Measurements from ENCODE around the gene YY1. TPM values are rescaled to one million over a fixed set of nuclear protein-coding genes. Genes with fewer than 3 reads are reported as not detected.
"Not testable (repeated sequence)": the region's sequence is repeated elsewhere in the genome, so short reads cannot be mapped to it uniquely, and the experiment has no call there.

Gene YY1
- total RNA-seq, 2 donors from 2014 or later: 31.3 to 36.3 TPM

DNA sequence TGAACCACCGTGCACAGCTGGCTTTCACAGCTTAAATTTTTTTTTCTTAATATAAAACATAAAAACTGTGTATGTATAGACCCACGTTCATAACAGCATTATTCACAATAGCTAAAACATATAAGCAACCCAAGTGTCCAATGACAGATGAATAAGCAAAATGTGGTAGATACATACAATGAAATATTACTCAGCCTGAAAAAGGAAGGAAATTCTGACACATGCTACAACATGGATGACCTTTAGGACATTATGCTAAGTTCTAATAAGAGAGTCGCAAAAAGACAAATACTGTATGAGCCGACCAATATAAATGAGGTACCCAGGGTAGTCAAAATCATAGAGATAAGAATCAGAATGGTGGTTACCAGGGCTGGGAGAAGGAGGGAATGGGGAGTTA lies 13.8 kb upstream of the YY1 start:
- Histone ChIP-seq H3K4me1 (peaks cover 0 to 34% of the 10 kb centered on the region in 2 donors), H3K9me3 (no peaks in the 10 kb centered on the region), H3K36me3 (no peaks in the 10 kb centered on the region), H3K4me3 (no peak overlapping the region), H3K27me3 (no peaks in the 10 kb centered on the region), H3K27ac (no peak overlapping the region)
- no peak for DNase-seq (ENCODE audit: low spot score)
- TF ChIP-seq, protein P1, sequence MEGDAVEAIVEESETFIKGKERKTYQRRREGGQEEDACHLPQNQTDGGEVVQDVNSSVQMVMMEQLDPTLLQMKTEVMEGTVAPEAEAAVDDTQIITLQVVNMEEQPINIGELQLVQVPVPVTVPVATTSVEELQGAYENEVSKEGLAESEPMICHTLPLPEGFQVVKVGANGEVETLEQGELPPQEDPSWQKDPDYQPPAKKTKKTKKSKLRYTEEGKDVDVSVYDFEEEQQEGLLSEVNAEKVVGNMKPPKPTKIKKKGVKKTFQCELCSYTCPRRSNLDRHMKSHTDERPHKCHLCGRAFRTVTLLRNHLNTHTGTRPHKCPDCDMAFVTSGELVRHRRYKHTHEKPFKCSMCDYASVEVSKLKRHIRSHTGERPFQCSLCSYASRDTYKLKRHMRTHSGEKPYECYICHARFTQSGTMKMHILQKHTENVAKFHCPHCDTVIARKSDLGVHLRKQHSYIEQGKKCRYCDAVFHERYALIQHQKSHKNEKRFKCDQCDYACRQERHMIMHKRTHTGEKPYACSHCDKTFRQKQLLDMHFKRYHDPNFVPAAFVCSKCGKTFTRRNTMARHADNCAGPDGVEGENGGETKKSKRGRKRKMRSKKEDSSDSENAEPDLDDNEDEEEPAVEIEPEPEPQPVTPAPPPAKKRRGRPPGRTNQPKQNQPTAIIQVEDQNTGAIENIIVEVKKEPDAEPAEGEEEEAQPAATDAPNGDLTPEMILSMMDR (IDR thresholded peaks at IDR 0.05): no peak

DNA sequence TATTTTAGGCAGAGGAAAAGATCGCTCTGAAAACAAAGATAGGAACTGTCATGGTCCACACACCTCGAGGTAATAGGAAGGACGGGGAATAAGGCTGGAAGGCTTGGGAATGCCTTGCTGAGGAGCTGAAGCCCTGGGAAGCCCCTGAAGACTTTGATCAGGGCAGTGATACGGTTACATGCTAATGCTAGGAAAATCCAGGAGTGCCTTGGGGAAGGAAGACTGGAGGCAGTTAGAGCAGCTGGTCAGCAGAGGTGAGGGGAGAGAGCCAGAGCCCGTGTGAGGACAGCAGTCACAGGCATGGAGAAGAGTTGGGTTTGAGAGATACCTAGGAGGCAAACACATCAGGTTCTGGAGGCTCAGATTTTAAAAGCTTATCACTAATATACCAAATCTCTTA lies 8.6 kb upstream of the YY1 start:
- TF ChIP-seq, protein P1 (IDR thresholded peaks at IDR 0.05): no peak
- no peaks in the 10 kb centered on the region for H3K9me3 ChIP-seq
- no peaks in the 10 kb centered on the region for H3K4me1 ChIP-seq
- H3K36me3 ChIP-seq: no peaks in the 10 kb centered on the region
- no peak for DNase-seq (ENCODE audit: low spot score)
- no peak overlapping the region for H3K27ac ChIP-seq
- no peak overlapping the region for H3K4me3 ChIP-seq
- no peaks in the 10 kb centered on the region for H3K27me3 ChIP-seq

DNA sequence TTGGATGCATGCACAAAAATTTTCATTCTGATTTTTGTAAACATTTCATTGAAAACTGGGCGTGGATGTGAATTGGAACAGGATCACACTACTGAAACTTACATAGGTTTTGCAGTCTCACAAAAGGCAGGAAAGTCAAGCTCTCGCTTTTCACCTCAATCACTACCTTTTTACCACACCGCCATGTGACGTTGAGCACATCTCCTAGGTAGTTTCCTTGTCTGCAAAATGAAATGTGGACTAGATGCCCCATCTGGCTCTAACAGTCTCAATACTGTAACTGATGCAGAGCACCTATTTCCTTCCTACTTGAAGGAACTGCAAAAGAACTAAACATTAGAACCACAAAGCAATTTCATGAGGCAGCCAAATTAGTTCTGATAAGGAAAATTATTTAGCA lies 4.4 kb upstream of the YY1 start:
- H3K36me3 ChIP-seq: no peaks in the 10 kb centered on the region
- no peak for DNase-seq (ENCODE audit: low spot score)
- H3K4me1 ChIP-seq: peaks cover 0 to 18% of the 10 kb centered on the region in 2 donors
- no peaks in the 10 kb centered on the region for H3K9me3 ChIP-seq
- TF ChIP-seq, protein P1 (IDR thresholded peaks at IDR 0.05): no peak
- H3K27me3 ChIP-seq: no peaks in the 10 kb centered on the region
- no peak overlapping the region for H3K27ac ChIP-seq
- no peak overlapping the region for H3K4me3 ChIP-seq

DNA sequence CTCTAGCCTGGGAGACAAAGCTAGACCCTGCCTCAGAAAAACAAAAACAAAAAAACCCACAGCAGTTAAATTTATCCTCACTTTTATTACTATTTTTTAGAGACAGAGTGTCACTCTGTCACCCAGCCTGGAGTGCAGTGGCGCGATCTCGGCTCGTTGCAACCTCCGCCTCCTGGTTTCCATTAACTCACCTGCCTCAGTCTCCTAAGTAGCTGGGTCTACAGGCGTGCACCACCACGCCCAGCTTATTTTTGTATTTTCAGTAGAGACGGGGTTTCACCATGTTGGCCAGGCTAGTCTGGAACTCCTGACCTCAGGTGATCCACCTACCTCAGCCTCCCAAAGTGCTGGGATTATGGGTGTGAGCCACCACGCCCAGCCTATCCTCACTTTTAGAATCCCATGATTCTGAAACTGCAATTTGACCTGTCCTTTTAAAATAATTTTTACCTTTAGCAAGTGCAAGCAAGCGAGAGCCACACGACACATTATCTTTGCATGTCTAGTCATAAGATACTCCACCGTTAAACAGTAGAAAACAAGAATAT lies 2.6 kb upstream of the YY1 start:
- not testable (repeated sequence) for DNase-seq (ENCODE audit: low spot score); H3K4me3 ChIP-seq; H3K27ac ChIP-seq; H3K36me3 ChIP-seq; H3K27me3 ChIP-seq; H3K9me3 ChIP-seq
- H3K4me1 ChIP-seq: peaks cover 0 to 24% of the 10 kb centered on the region in 2 donors

DNA sequence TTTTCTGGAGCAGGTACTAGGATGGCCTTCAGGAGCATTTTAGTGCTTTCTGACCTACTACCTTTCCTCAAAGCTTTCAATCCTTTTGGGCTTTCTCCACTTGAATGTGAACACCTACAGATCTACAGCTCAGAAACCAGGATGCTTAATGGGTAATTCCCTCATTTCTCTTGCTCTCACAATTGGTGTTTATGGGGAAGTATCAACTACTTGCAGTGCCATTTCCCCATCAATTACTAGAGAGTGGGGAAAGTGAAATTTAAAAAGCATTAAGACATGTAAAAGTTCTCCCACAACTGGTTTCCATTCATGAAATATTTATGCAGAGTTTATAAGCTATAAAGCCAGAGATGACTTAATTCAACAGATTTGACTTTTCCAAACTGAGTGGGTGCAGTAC lies 2.1 kb upstream of the YY1 start:
- Histone ChIP-seq H3K27ac (peak overlapping the region in 1 of 2 donors; percentile 98), H3K27me3 (no peaks in the 10 kb centered on the region), H3K9me3 (no peaks in the 10 kb centered on the region), H3K4me1 (peaks cover 0 to 29% of the 10 kb centered on the region in 2 donors), H3K4me3 (peak overlapping the region in 1 of 2 donors; percentile 99), H3K36me3 (no peaks in the 10 kb centered on the region)
- TF ChIP-seq, protein P1 (IDR thresholded peaks at IDR 0.05): no peak
- DNase-seq (ENCODE audit: low spot score): no peak

DNA sequence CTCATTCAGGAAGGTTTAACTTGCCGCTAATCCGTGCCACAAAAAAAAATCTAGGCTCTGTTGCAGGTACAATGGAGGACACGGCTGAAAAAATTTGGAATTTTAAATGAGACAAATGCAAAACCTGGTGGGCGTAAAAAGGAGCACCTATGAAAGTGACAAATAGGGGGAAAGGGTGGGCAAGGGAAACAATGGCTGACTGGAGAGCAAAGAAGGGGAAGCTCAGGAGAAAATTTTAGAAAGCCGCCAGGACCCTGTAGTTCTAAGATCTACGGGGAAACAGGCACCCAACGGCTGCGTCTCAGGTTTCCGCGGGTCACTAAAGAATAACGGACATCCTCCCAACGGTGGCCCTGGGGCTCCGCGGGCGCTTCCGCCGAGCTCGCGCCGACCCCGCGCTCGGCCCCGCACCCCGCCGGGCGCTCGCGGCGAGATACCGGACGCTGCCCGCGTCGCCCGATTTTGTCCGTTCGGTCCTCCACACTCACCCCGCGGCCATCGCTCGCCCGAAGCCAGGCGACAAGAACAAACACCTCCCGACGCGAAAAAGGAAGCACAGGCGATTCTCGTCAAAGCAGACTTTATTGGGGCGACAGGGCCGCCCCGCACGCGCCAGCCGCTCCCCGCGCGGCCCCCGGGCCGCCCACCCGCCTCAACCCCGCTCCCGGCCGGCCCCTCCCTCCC lies 1.1 kb upstream of the YY1 start:
- Histone ChIP-seq H3K27ac (peak overlapping the region; percentile 96 to 98), H3K4me3 (peak overlapping the region; percentile 70 to 99), H3K36me3 (no peaks in the 10 kb centered on the region), H3K9me3 (no peaks in the 10 kb centered on the region), H3K4me1 (peaks cover 0 to 38% of the 10 kb centered on the region in 2 donors), H3K27me3 (no peaks in the 10 kb centered on the region)
- TF ChIP-seq, protein P1 (IDR thresholded peaks at IDR 0.05): no peak
- DNase-seq (ENCODE audit: low spot score): no peak

All from right atrium auricular region (tissue), 2 donors.